HG03571 (cell line): Measurements from ENCODE around the gene HLA-B.

ENCODE experiments used
- ATAC-seq: cut with Tn5 transposase; IDR thresholded peaks from one replicate; pipeline ENCODE4 v1.9.1; 2021; ENCODE audit not compliant: unreplicated experiment

HLA-B gene

GRCh38 chr6:31353384-31353945 is 3.5 kb downstream of the HLA-B start:
- no peak for ATAC-seq

- no peak for ATAC-seq
These were observed 4.1 kb downstream of the HLA-B start for GRCh38 chr6:31352683-31353383.

- no peak for ATAC-seq
These were observed 4.7 kb downstream of the HLA-B start for GRCh38 chr6:31352310-31352682.

GRCh38 chr6:31351401-31352309 is 5.3 kb downstream of the HLA-B start:
- ATAC-seq: no peak

GRCh38 chr6:31351033-31351380 is 6.0 kb downstream of the HLA-B start:
- no peak for ATAC-seq

GRCh38 chr6:31350196-31351032 is 6.6 kb downstream of the HLA-B start:
- no peak for ATAC-seq

- ATAC-seq: no peak
These were observed 7.7 kb downstream of the HLA-B start for GRCh38 chr6:31349301-31349700.

GRCh38 chr6:31345026-31345730 is 11.8 kb downstream of the HLA-B start:
- no peak for ATAC-seq

- no peak for ATAC-seq
These were observed 16.8 kb downstream of the HLA-B start for GRCh38 chr6:31340228-31340627.

- ATAC-seq: no peak
These were observed 17.8 kb downstream of the HLA-B start for GRCh38 chr6:31339210-31339609.

GRCh38 chr6:31336896-31337496 is 20.0 kb downstream of the HLA-B start:
- no peak for ATAC-seq

GRCh38 chr6:31332637-31333602 is 24.1 kb downstream of the HLA-B start:
- no peak for ATAC-seq

GRCh38 chr6:31328355-31328960 is 28.5 kb downstream of the HLA-B start:
- no peak for ATAC-seq

GRCh38 chr6:31321820-31322219 is 35.2 kb downstream of the HLA-B start:
- ATAC-seq: no peak

- no peak for ATAC-seq
These were observed 35.8 kb downstream of the HLA-B start for GRCh38 chr6:31321005-31321707.

GRCh38 chr6:31317036-31317435 is 39.9 kb downstream of the HLA-B start:
- no peak for ATAC-seq

GRCh38 chr6:31309641-31310040 is 47.3 kb downstream of the HLA-B start:
- ATAC-seq: no peak

GRCh38 chr6:31308845-31309175 is 48.2 kb downstream of the HLA-B start:
- ATAC-seq: no peak
